Measurements from ENCODE around the gene SSX2IP. TPM values are rescaled to one million over a fixed set of nuclear protein-coding genes. Genes with fewer than 3 reads are reported as not detected.

Gene SSX2IP
- total RNA-seq, 4 donors from 2014 or later: 10.8 to 21.9 (median 17.0) TPM

DNA sequence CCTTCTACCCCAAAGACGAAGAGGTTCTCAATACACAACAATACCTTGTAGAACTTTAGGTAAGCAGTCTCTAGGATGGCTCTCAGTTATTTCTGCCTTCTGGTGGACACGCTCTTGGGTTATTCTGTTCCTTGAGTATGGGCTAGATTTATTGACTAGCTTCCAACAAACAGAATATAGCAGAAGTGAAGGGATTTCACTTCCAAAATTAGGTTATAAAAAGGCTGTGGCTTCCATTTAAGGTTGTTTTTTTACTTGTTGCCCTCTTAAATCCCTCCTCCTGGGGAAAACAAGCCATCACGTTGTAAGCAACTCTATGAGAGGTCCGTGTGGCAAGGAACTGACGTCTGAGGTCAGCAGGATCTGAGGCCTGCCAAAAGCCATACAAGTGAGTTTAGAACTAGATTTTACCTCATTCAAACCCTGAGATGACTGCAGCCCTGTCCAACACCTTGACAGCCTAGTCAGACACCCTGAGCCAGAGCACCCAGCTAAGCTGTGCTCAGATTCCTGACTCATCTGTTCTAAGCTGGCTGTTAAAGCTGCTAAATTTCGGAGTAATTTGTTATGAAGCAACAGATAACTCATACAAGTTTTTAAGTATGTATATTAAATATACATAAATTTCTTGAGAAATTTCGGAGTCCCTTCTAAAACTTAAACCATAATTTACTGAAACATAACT lies 12.7 kb downstream of the SSX2IP start:
- ATAC-seq: no peak
- Histone ChIP-seq H3K27me3 (no peaks in the 10 kb centered on the region), H3K36me3 (no peaks in the 10 kb centered on the region), H3K4me3 (no peak overlapping the region), H3K9me3 (peaks cover 0 to 3% (median 0%) of the 10 kb centered on the region in 3 donors), H3K4me1 (no peaks in the 10 kb centered on the region), H3K27ac (no peak overlapping the region)
- WGBS, 2 donors (ENCODE audit: low coverage in 1 of 2): 78 to 84% methylated on average over 5 to 7 of the region's 7 CpGs
- no peak for TF ChIP-seq POLR2AphosphoS5 (IDR thresholded peaks at IDR 0.05)
- no peak for TF ChIP-seq EP300 (IDR thresholded peaks at IDR 0.05)
- TF ChIP-seq, protein P1, sequence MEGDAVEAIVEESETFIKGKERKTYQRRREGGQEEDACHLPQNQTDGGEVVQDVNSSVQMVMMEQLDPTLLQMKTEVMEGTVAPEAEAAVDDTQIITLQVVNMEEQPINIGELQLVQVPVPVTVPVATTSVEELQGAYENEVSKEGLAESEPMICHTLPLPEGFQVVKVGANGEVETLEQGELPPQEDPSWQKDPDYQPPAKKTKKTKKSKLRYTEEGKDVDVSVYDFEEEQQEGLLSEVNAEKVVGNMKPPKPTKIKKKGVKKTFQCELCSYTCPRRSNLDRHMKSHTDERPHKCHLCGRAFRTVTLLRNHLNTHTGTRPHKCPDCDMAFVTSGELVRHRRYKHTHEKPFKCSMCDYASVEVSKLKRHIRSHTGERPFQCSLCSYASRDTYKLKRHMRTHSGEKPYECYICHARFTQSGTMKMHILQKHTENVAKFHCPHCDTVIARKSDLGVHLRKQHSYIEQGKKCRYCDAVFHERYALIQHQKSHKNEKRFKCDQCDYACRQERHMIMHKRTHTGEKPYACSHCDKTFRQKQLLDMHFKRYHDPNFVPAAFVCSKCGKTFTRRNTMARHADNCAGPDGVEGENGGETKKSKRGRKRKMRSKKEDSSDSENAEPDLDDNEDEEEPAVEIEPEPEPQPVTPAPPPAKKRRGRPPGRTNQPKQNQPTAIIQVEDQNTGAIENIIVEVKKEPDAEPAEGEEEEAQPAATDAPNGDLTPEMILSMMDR (IDR thresholded peaks at IDR 0.05): no peak
- TF ChIP-seq POLR2A (IDR thresholded peaks at IDR 0.05): no peak

DNA sequence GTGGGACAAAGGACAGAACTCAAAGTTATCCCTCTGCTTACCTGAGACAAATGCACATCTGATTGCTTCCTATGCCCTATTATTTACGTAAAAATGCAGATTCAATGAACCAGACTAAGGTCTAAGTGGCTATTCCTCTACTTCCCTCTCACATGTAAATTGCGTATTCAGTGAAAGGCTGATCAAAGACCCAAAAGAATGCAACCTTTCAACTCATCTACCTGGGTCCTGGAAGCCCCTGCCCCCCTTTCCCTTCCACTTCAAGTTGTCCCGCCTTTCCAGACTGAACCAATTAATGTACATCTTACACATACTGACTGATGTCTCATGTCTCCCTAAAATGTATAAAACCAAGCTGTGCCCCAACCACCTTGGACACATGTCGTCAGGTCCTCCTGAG lies 14.6 kb downstream of the SSX2IP start:
- H3K9me3 ChIP-seq: peaks cover 0 to 3% (median 0%) of the 10 kb centered on the region in 3 donors
- no peak overlapping the region for H3K4me3 ChIP-seq
- TF ChIP-seq, protein P1 (IDR thresholded peaks at IDR 0.05): no peak
- TF ChIP-seq EP300 (IDR thresholded peaks at IDR 0.05): no peak
- no peak for TF ChIP-seq POLR2A (IDR thresholded peaks at IDR 0.05)
- no peak for TF ChIP-seq POLR2AphosphoS5 (IDR thresholded peaks at IDR 0.05)
- no peaks in the 10 kb centered on the region for H3K27me3 ChIP-seq
- ATAC-seq: no peak
- no peak overlapping the region for H3K27ac ChIP-seq
- WGBS, 2 donors (ENCODE audit: low coverage in 1 of 2): 98 to 100% methylated on average over 2 to 4 of the region's 4 CpGs
- no peaks in the 10 kb centered on the region for H3K4me1 ChIP-seq
- H3K36me3 ChIP-seq: no peaks in the 10 kb centered on the region

DNA sequence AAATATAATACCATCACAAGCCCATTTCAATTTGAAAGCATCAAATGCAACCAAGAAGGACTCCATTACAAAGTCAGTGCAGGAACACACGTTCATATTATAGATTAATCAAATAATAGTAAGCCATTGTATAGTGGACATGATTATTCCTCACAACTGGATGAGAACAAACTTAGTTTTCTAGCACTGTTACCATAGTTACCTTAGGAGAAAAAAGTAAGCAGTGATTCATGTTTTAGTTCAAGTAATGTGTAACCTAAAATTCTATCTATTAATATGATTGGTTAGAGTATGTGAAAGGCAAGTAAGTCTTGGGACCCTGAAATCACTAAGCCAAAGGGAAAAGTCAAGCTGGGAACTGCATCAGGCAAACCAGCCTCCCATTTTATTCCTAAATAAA lies 15.2 kb downstream of the SSX2IP start:
- 38 to 60% methylated on average over 1 of the region's 1 CpG for WGBS, 2 donors (ENCODE audit: low coverage in 1 of 2)
- no peak for ATAC-seq
- TF ChIP-seq POLR2A (IDR thresholded peaks at IDR 0.05): no peak
- no peak for TF ChIP-seq EP300 (IDR thresholded peaks at IDR 0.05)
- TF ChIP-seq, protein P1 (IDR thresholded peaks at IDR 0.05): no peak
- no peak for TF ChIP-seq POLR2AphosphoS5 (IDR thresholded peaks at IDR 0.05)
- H3K36me3 ChIP-seq: no peaks in the 10 kb centered on the region
- peaks cover 0 to 3% (median 0%) of the 10 kb centered on the region in 3 donors for H3K9me3 ChIP-seq
- H3K4me3 ChIP-seq: no peak overlapping the region
- no peak overlapping the region for H3K27ac ChIP-seq
- no peaks in the 10 kb centered on the region for H3K4me1 ChIP-seq
- H3K27me3 ChIP-seq: no peaks in the 10 kb centered on the region

DNA sequence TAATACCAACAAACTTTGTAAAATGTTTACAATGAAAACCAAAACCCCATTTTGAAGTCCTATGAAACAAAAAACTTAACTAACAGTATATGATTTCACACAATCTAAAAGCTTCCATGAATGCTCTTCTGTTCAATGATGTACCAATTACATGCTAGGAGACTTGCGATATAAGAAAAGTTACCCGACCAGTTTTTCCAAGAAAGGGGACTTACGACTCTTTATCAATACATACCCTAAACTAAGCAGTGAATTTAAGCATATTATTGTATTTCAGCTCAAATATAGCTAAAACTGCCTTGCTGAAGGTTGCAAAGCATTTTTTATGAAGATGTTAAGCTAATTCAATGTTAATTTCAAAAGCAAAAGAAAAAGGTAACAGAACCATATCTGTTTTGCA lies 15.6 kb downstream of the SSX2IP start:
- Histone ChIP-seq H3K27ac (no peak overlapping the region), H3K27me3 (no peaks in the 10 kb centered on the region), H3K4me3 (no peak overlapping the region), H3K4me1 (no peaks in the 10 kb centered on the region), H3K36me3 (no peaks in the 10 kb centered on the region), H3K9me3 (peaks cover 0 to 3% (median 0%) of the 10 kb centered on the region in 3 donors)
- TF ChIP-seq, protein P1 (IDR thresholded peaks at IDR 0.05): no peak
- no peak for TF ChIP-seq POLR2AphosphoS5 (IDR thresholded peaks at IDR 0.05)
- no peak for TF ChIP-seq EP300 (IDR thresholded peaks at IDR 0.05)
- no peak for TF ChIP-seq POLR2A (IDR thresholded peaks at IDR 0.05)
- 88 to 92% methylated on average over 3 of the region's 3 CpGs for WGBS, 2 donors (ENCODE audit: low coverage in 1 of 2)
- ATAC-seq: no peak

DNA sequence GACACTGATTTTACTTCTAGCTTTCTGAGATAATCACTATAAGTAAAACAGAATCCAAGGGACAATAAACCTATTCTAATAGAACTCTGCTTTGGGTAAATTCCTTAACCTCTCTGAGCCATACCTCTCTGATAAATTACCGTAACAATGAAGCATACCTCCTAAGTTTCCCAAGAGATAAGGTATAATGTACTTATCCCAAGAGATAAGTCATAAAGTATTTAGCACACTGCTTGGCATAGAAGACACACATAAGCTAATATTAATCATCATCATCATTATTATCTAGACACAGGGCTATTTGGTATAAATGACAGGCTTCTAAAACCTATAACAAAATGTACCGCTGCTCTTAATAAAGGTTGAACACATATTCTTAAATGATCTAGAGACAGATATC lies 16.2 kb downstream of the SSX2IP start:
- Histone ChIP-seq H3K9me3 (peaks cover 0 to 3% (median 0%) of the 10 kb centered on the region in 3 donors), H3K4me1 (no peaks in the 10 kb centered on the region), H3K27ac (no peak overlapping the region), H3K4me3 (no peak overlapping the region), H3K36me3 (no peaks in the 10 kb centered on the region), H3K27me3 (no peaks in the 10 kb centered on the region)
- ATAC-seq: no peak
- TF ChIP-seq EP300 (IDR thresholded peaks at IDR 0.05) (no peak), POLR2AphosphoS5 (IDR thresholded peaks at IDR 0.05) (no peak), POLR2A (IDR thresholded peaks at IDR 0.05) (no peak)
- TF ChIP-seq, protein P1 (IDR thresholded peaks at IDR 0.05): no peak
- 93 to 98% methylated on average over 2 of the region's 2 CpGs for WGBS, 2 donors (ENCODE audit: low coverage in 1 of 2)
